ENCODE data around the gene TMEM171.
A peak's percentile ranks its signal among the peaks of the same experiment; 100 is the strongest.

TMEM171 gene

DNA sequence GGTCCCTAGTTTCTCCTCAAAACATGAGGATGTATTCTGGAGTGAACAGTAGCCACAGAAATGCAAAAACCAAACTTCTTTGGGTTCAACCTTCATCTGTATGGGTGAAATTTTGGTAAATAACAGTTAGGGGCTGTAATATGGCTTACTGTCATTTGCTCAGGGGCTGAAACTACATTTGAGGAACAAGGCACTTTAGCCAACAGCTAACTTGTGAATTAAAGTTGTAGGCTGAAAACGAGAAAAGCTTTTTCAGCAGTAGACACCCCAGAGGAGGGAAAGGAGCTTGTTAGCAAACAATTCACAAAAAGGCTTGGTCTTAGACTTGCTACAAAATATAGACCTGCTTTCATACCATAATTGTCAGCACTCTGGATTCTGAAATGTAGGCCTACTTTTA is 6.6 kb downstream of the TMEM171 start:
- no peak for DNase-seq (ENCODE audit: low read depth in 1 of 2, low spot score in 1 of 2)
- in situ Hi-C loops (cut with HindIII; ENCODE audit: low pct_unique_long_range_greater_than_20kb, low sequenced_read_pairs): no loop called here
- TF ChIP-seq JUND (IDR thresholded peaks at IDR 0.05; ENCODE audit: low read depth): no peak

DNA sequence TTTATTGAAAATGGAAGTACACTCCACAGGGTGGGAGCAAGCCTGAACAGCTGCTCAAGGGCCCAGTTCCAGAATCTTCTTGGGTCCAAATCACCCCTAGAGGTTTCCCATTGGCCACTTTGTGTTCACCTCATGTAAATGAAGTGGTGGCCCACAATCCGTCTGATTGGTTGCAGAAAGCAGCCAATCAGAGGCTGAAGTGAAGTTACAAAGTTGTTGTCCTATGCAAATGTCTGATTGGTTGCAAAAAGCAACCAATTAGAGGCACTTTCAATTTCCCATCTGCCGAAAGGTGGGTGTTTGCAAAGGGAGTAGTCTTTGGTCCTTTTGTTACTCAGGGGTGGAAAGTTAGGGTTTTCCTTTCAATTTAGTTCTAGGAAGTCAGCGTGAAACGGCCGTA is 8.8 kb downstream of the TMEM171 start:
- DNase-seq (ENCODE audit: low read depth in 1 of 2, low spot score in 1 of 2): peak in 1 of 2 experiments; percentile 23
- TF ChIP-seq JUND (IDR thresholded peaks at IDR 0.05; ENCODE audit: low read depth): no peak
- in situ Hi-C loops (cut with HindIII; ENCODE audit: low pct_unique_long_range_greater_than_20kb, low sequenced_read_pairs): no loop called here

- in situ Hi-C loops (cut with HindIII; ENCODE audit: low pct_unique_long_range_greater_than_20kb, low sequenced_read_pairs): no loop called here
Measured at GRCh38 chr5:73130811-73131210, 10.4 kb downstream of the TMEM171 start.

DNA sequence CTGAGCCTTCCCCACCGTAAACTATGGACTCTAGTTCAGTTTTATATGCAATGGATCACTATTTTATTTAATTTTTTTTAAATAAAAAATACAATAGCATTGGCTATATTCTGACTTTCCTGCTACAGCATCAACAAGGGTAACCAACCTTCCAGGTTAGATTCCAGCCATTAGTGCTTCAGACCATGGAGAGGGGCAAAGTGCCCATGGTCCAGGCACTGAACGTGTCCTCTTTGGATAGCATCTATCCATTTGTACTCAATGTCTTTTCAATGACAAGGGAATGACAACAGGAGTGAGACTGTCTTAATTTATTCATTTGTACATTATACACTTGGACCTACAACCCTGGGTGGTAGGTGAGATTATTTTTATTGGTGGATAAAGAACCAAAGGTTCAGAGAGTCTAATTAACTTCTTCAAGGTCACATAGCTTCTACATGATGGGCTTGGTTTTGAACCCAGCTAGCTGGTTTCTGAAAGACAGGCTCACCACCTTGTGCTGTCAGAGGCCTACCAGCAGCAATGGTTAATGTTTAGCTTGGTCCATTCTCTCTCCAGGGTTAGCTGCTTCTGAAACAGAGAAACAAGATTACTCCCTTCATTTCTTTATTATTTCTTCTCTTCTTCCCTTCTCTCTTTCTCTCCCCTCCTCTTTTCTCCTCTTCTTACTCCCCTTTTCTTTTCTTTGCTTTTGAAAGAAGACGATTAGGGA is 11.5 kb downstream of the TMEM171 start:
- in situ Hi-C loops (cut with HindIII; ENCODE audit: low pct_unique_long_range_greater_than_20kb, low sequenced_read_pairs): no loop called here
- DNase-seq (ENCODE audit: low read depth in 1 of 2, low spot score in 1 of 2): no peak
- TF ChIP-seq JUND (IDR thresholded peaks at IDR 0.05; ENCODE audit: low read depth): no peak

More at GRCh38 chr5:73130811-73131210, 10.4 kb downstream of the TMEM171 start:
- no peak for TF ChIP-seq JUND (IDR thresholded peaks at IDR 0.05; ENCODE audit: low read depth)
- DNase-seq (ENCODE audit: low read depth in 1 of 2, low spot score in 1 of 2): no peak

DNA sequence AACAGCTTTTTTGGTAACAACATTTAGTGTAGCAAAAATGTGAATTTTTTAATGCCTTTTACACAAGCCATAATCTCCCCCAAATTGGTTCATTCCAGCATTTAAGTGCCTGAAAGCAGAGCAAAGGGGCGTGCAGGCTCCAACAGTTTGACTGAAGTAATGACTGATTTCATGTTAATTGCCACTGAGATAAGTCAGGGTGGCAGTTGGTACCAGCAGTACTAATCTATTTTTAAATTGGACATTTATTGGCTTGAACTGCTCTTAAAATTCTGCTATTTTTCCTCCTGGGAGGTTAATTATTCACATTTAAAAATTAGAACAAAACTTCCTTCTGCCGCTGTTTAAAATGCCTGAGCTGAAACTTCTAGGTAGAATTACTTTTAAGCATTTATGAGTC is 12.4 kb downstream of the TMEM171 start:
- in situ Hi-C loops (cut with HindIII; ENCODE audit: low pct_unique_long_range_greater_than_20kb, low sequenced_read_pairs): no loop called here
- TF ChIP-seq JUND (IDR thresholded peaks at IDR 0.05; ENCODE audit: low read depth): no peak
- no peak for DNase-seq (ENCODE audit: low read depth in 1 of 2, low spot score in 1 of 2)

DNA sequence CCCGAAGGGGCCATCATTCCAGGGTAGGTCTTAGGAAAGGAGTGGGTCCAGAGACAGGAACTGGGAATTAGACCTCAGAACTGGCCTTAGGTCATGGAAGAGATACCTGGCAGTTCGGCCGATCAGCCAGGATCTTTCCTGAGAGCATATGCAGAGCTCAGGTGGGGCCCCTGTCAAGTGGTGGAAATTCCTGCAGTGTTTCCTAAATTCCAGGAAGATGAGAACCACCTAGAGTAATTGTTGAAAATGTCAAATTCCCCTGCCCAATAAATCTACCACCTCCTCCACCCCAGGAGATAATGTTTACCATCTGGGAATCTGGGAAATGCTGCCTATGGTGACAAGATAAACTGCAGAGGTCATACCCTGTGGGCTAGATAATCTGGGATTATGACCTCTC is 14.6 kb downstream of the TMEM171 start:
- TF ChIP-seq JUND (IDR thresholded peaks at IDR 0.05; ENCODE audit: low read depth): no peak
- DNase-seq (ENCODE audit: low read depth in 1 of 2, low spot score in 1 of 2): no peak
- in situ Hi-C loops (cut with HindIII; ENCODE audit: low pct_unique_long_range_greater_than_20kb, low sequenced_read_pairs): no loop called here

DNA sequence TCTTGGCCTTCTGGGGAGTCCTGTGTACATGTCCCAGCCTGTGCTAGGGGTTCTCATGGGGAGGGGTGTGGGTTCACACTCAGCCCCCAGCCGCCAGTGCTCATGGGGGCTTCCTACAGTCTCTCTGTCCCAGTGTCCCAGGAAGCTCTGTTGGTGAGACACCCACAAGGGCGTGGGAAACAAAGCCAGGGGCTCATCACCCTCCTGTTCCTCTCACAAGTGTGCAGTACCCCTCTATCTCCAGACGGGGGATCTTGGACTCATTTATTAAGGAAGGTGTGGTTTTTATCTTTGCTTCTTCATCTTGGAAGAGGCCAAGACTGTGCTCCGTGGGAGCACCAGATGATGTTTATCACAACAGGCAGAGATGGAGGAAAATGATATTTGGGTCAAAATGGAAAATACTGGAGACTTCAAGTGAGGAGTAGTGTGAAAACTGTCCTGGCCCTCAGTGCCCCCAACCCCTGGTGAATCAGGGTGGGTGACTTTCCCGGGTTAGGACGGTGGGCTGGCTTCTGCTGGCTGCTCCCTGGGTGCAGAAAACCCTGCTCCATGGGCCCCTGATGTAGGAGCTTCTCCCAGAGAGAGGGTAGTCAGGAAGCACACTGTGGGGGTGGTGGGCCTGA is 15.2 kb downstream of the TMEM171 start:
- DNase-seq (ENCODE audit: low read depth in 1 of 2, low spot score in 1 of 2): peak in 1 of 2 experiments; percentile 66
- in situ Hi-C loops (cut with HindIII; ENCODE audit: low pct_unique_long_range_greater_than_20kb, low sequenced_read_pairs): no loop called here
- no peak for TF ChIP-seq JUND (IDR thresholded peaks at IDR 0.05; ENCODE audit: low read depth)

DNA sequence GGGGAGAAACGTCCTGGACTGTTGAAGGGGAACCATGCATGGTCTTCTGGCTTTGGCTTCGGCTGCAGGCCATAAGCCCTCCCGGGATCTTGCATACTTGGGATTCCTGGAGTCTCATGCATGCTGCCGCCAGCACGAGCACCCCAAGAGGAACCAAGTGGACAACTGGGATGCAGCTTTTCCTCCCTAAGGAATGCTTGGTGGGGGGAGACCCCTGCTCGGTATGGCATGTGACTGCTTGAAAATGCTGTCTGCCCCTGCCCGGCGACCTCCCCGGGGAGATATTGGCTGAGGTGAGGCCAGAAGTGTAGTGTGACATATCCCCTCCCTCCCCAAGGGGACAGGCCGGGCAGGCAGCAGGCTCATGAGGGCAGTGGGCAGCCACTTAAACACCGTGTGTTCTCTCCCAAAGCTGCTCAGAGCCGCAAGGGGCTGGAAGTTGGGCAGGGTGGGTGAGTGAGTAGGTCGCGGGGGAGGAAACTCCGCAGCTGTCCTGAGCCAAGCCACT is 15.7 kb downstream of the TMEM171 start:
- in situ Hi-C loops (cut with HindIII; ENCODE audit: low pct_unique_long_range_greater_than_20kb, low sequenced_read_pairs): no loop called here
- TF ChIP-seq JUND (IDR thresholded peaks at IDR 0.05; ENCODE audit: low read depth): no peak
- DNase-seq (ENCODE audit: low read depth in 1 of 2, low spot score in 1 of 2): no peak

DNA sequence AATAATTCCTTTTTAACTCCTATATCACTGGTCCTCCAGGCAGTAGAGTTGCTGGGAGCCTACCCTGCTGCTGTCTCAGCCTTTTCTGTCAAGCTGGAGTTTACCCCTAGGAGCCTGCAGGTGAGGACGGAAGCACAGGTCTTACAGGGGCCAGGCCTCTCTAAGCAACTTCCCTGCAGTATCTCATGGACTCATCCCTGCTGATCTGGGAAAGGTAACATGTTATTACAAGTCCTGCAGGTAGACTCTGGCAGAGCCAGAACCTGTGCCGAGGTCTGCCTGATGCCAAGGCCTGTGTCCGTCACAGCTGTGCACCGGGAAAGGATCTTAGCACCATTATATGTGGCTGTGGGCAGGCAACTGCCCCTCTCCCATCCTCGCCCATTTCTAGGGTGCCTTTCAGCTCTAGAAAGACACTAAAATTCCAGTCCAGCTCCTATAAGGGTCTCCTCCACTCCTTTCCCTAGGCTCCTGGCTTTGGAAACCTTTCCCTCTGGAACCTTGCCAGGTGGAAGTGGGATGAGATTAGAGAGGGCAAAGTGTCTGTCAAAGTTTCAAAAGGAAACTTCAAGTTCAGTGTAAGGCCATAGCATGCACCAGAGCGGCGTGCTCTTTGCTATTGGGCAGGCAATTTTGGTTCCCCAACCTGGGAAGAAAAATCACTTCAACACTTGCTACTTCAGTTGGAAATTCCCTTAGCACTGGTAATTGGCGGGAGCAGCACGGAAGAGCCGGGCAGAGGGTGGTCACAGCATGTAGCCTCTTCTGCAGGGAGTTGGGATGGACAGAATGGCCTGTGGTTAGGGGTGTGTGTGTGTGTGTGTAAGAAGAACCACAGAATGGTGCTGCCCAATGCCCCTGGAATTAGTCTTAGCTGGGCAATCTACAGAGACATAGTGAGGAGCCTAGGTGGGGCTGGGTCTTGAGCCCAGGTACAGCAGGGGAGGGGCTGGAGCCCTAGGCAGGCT is 17.5 kb downstream of the TMEM171 start:
- in situ Hi-C loops (cut with HindIII; ENCODE audit: low pct_unique_long_range_greater_than_20kb, low sequenced_read_pairs): no loop called here
- TF ChIP-seq JUND (IDR thresholded peaks at IDR 0.05; ENCODE audit: low read depth): no peak
- DNase-seq (ENCODE audit: low read depth in 1 of 2, low spot score in 1 of 2): no peak

GRCh38 chr5:73139485-73139884 is 19.1 kb downstream of the TMEM171 start:
- no peak for TF ChIP-seq JUND (IDR thresholded peaks at IDR 0.05; ENCODE audit: low read depth)
- in situ Hi-C loops (cut with HindIII; ENCODE audit: low pct_unique_long_range_greater_than_20kb, low sequenced_read_pairs): no loop called here

GRCh38 chr5:73140801-73141200 is 20.4 kb downstream of the TMEM171 start:
- in situ Hi-C loops (cut with HindIII; ENCODE audit: low pct_unique_long_range_greater_than_20kb, low sequenced_read_pairs): no loop called here
- DNase-seq (ENCODE audit: low read depth in 1 of 2, low spot score in 1 of 2): no peak
- no peak for TF ChIP-seq JUND (IDR thresholded peaks at IDR 0.05; ENCODE audit: low read depth)

More at GRCh38 chr5:73139485-73139884, 19.1 kb downstream of the TMEM171 start:
- no peak for DNase-seq (ENCODE audit: low read depth in 1 of 2, low spot score in 1 of 2)

DNA sequence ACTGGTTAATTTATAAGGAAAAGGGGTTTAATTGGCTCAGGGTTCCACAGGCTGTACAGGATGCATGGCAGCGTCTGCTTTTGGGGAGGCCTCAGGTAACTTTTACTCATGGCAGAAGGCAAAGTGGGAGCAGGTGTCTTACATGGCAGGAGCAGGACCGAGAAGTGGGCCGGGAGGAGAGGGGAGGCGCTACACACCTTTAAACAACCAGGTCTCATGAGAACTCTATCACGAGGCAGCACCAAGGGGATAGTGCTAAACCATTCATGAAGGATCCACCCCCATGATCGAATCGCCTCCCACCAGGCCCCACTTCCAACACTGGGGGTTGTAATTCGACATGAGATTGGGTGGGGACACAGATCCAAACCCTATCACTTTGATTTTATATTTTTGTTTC is 21.7 kb downstream of the TMEM171 start:
- in situ Hi-C loops (cut with HindIII; ENCODE audit: low pct_unique_long_range_greater_than_20kb, low sequenced_read_pairs): no loop called here
- no peak for DNase-seq (ENCODE audit: low read depth in 1 of 2, low spot score in 1 of 2)
- TF ChIP-seq JUND (IDR thresholded peaks at IDR 0.05; ENCODE audit: low read depth): no peak
